B cell (primary cell): ENCODE measurements around the gene NXPE3. TPM values are rescaled to one million over a fixed set of nuclear protein-coding genes. Genes with fewer than 3 reads are reported as not detected.

ENCODE experiments used
- ATAC-seq: fragments of 200-7000 bp; cut with Tn5 transposase; one replicate; pipeline ENCODE4 v1.10.0; 2021; ENCODE audit warnings: low read depth, mild to moderate bottlenecking, moderate number of reproducible peaks, moderate library complexity
- CTCF ChIA-PET: fragments of 350-600 bp; sonication (Branson Sonifier 250); formaldehyde crosslinking; loops from one replicate; lab custom pipeline; 2021; ENCODE audit warnings: antibody characterized with exemption, inconsistent platforms; lab: Charles Lee
- POLR2A ChIA-PET: fragments of 350-600 bp; sonication (Branson Sonifier 250); formaldehyde crosslinking; loops from one replicate; lab custom pipeline; 2021; ENCODE audit warnings: antibody characterized with exemption; lab: Charles Lee
- DNase-seq: peaks from one replicate; pipeline ENCODE4 v3.0.0; 2013
- H2AFZ ChIP-seq: 2 replicates; pipeline ENCODE4 v1.6.1; 2012; ENCODE audit warnings: mild to moderate bottlenecking, low read depth, low read length; ENCODE audit not compliant: insufficient read depth, poor library complexity, severe bottlenecking
- H3K27ac ChIP-seq, 2 donors: 1 replicate in 1 of 2; 2 replicates in 1 of 2; pipeline ENCODE4 v1.5.1; 2012 to 2013; ENCODE audit warnings: low read length in 2 of 2, mild to moderate bottlenecking in 2 of 2, moderate library complexity in 1 of 2
- H3K27me3 ChIP-seq, 4 experiments: fragments of 200-600 bp in 1 of 4; sonication (generic) in 1 of 4; replicated peaks in 1 of 4; 1 replicate in 2 of 4; 2 replicates in 2 of 4; pipeline versions ENCODE4 v1.6.1 to v1.7.0; 2013 to 2016; ENCODE audit warnings: low read length in 3 of 4, mild to moderate bottlenecking in 2 of 4, mixed read lengths in 1 of 4, moderate library complexity in 1 of 4; ENCODE audit not compliant: insufficient read depth in 4 of 4, control insufficient read depth in 3 of 4; ENCODE audit errors: control extremely low read depth in 1 of 4
- H3K36me3 ChIP-seq, 2 experiments: replicated peaks in 1 of 2; 1 replicate in 1 of 2; 2 replicates in 1 of 2; pipeline versions ENCODE4 v1.6.1 to v1.7.1; 2013; ENCODE audit warnings: low read length in 1 of 2; ENCODE audit not compliant: insufficient read depth in 2 of 2, control insufficient read depth in 1 of 2; ENCODE audit errors: control extremely low read depth in 1 of 2, extremely low read depth in 1 of 2
- H3K4me1 ChIP-seq, 2 donors: fragments of 200-600 bp in 1 of 2; sonication (generic) in 1 of 2; 1 replicate in 1 of 2; 2 replicates in 1 of 2; pipeline versions ENCODE4 v1.5.1 to v1.6.1; 2013 to 2017; ENCODE audit warnings: low read length in 2 of 2; ENCODE audit not compliant: control insufficient read depth in 2 of 2, insufficient read depth in 2 of 2
- H3K4me2 ChIP-seq: replicated peaks from 2 replicates; pipeline ENCODE3; 2012; ENCODE audit warnings: mild to moderate bottlenecking, low read depth, low read length; ENCODE audit not compliant: poor library complexity, severe bottlenecking
- H3K4me3 ChIP-seq, 5 experiments: fragments of 200-600 bp in 1 of 5; sonication (generic) in 1 of 5; 1 replicate in 3 of 5; 2 replicates in 2 of 5; pipeline versions ENCODE4 v1.5.1 to v1.7.0; 2011 to 2016; ENCODE audit warnings: low read length in 4 of 5, mild to moderate bottlenecking in 4 of 5, low read depth in 2 of 5, control low read depth in 1 of 5, moderate library complexity in 1 of 5; ENCODE audit not compliant: insufficient read depth in 1 of 5; ENCODE audit errors: control extremely low read depth in 1 of 5, extremely low read depth in 1 of 5
- H3K79me2 ChIP-seq: fragments of 200-600 bp; sonication (generic); one replicate; pipeline ENCODE4 v1.6.0; 2016; ENCODE audit warnings: low read length; ENCODE audit not compliant: control insufficient read depth, insufficient read depth
- H3K9ac ChIP-seq: fragments of 200-600 bp; sonication (generic); 2 replicates; pipeline ENCODE4 v1.6.1; 2017; ENCODE audit warnings: mild to moderate bottlenecking, low read length, moderate library complexity
- H3K9me3 ChIP-seq, 3 donors: one replicate each; pipeline versions ENCODE4 v1.6.1 to v1.7.1; 2013; ENCODE audit warnings: low read length in 2 of 3; ENCODE audit not compliant: control insufficient read depth in 2 of 3, insufficient read depth in 1 of 3; ENCODE audit errors: control extremely low read depth in 1 of 3
- H4K20me1 ChIP-seq: 2 replicates; pipeline ENCODE4 v1.6.0; 2012; ENCODE audit warnings: mild to moderate bottlenecking, low read length; ENCODE audit not compliant: insufficient read depth, control insufficient read depth, poor library complexity, severe bottlenecking
- H3K27ac Mint-ChIP-seq: one replicate; pipeline ENCODE4 v1.8.0; 2021; ENCODE audit warnings: mixed read lengths
- H3K27me3 Mint-ChIP-seq: one replicate; pipeline ENCODE4 v1.8.0; 2021; ENCODE audit warnings: mixed read lengths
- H3K4me1 Mint-ChIP-seq: one replicate; pipeline ENCODE4 v1.8.0; 2021; ENCODE audit warnings: mixed read lengths
- H3K4me3 Mint-ChIP-seq: one replicate; pipeline ENCODE4 v1.8.0; 2021; ENCODE audit warnings: mixed read lengths
- H3K9me3 Mint-ChIP-seq: one replicate; pipeline ENCODE4 v1.8.0; 2022; ENCODE audit warnings: mixed read lengths; ENCODE audit not compliant: insufficient read depth
- CTCF ChIP-seq: fragments of 200-600 bp; IDR thresholded peaks from one replicate; pipeline ENCODE4 v1.8.0; 2022; ENCODE audit warnings: antibody characterized with exemption, mild to moderate bottlenecking
- EZH2 ChIP-seq: IDR thresholded peaks from 2 replicates; pipeline ENCODE4 v1.6.1; 2012; ENCODE audit warnings: borderline replicate concordance, low read depth, mild to moderate bottlenecking, moderate library complexity, low read length; ENCODE audit not compliant: insufficient read depth, poor library complexity, severe bottlenecking
- WGBS: methylation state at CpG from one replicate; pipeline ENCODE4 v1.1.5; 2013; ENCODE audit warnings: missing lambda C conversion rate; ENCODE audit not compliant: insufficient coverage; 5-methylcytosine and 5-hydroxymethylcytosine counted together
- intact Hi-C: fragments of 100-400 bp; cut with micrococcal nuclease; formaldehyde crosslinking; loops from one replicate; pipeline ENCODE4 v1.10.0; 2022
- polyA plus RNA-seq: library from polyadenylated mRNA; depleted of rRNA; stranded (reverse); fragments of >200 nt; gene quantifications from 2 replicates; pipeline ENCODE4 v1.2.3, GENCODE V29; 2012
- total RNA-seq, 2 donors: library from RNA; stranded (reverse); fragments of 120-200 nt in 1 of 2; gene quantifications; 1 replicate in 1 of 2; 2 replicates in 1 of 2; pipeline versions ENCODE4 v1.2.3 to v1.2.4, GENCODE V29; 2013 to 2022

NXPE3 gene
- total and polyA plus RNA-seq, 2 donors (not counting 1 experiment from before 2014, with no cell fraction given): 15.4 to 19.7 TPM

GRCh38 chr3:101817992-101818391, 39.0 kb downstream of the NXPE3 start:
- CTCF ChIA-PET: interaction anchor here (0.9 to 20.1 kb wide), 11 partner anchors 8 to 718 kb away, joined by 3 to 1306 read pairs (median 6); partner anchors contain the start of gene NFKBIZ

More at GRCh38 chr3:101817992-101818391, 39.0 kb downstream of the NXPE3 start:
- Histone ChIP-seq H3K36me3 (peaks cover 0 to 8% of the 10 kb centered on the region in 2 experiments), H3K4me3 (peak overlapping the region in 1 of 5 experiments; percentile 29), H3K9ac (peak overlapping the region; percentile 38), H3K79me2 (peaks cover 14% of the 10 kb centered on the region), H3K9me3 (peaks cover 0 to 12% (median 0%) of the 10 kb centered on the region in 3 donors), H3K4me2 (peak overlapping the region; percentile 71), H2AFZ (peak overlapping the region; percentile 54), H3K4me1 (peaks cover 40 to 47% of the 10 kb centered on the region in 2 donors), H3K27me3 (no peaks in the 10 kb centered on the region), H4K20me1 (no peaks in the 10 kb centered on the region), H3K27ac (peak overlapping the region; percentile 43 to 78)
- H3K4me1 Mint-ChIP-seq: peaks cover 52% of the 10 kb centered on the region
- DNase-seq: peak; percentile 58
- no peaks in the 10 kb centered on the region for H3K27me3 Mint-ChIP-seq
- H3K27ac Mint-ChIP-seq: peak overlapping the region; percentile 85
- intact Hi-C loops: loop anchor here (1.0 to 5.0 kb wide), 2 partner anchors 9 to 34 kb away; no protein-coding TSS in a partner anchor
- no peak for TF ChIP-seq EZH2
- no peak for TF ChIP-seq CTCF
- H3K9me3 Mint-ChIP-seq: no peaks in the 10 kb centered on the region
- peak overlapping the region; percentile 72 for H3K4me3 Mint-ChIP-seq
- POLR2A ChIA-PET: interaction anchor here (0.8 to 2.9 kb wide), 2 partner anchors 9 to 31 kb away, joined by 3 to 14 read pairs; partner anchors contain the start of gene NFKBIZ
- peak; percentile 39 for ATAC-seq
- WGBS: no CpG with 5 or more reads among the region's 5 CpGs
